Measurements from ENCODE around the gene FSD1. TPM values are rescaled to one million over a fixed set of nuclear protein-coding genes. Genes with fewer than 3 reads are reported as not detected.

Gene FSD1
- total RNA-seq, 1 experiment from 2014 or later: not detected

GRCh38 chr19:4291184-4291732 is 13.1 kb upstream of the FSD1 start:
- no peak overlapping the region for H3K4me3 ChIP-seq
- H3K9me2 ChIP-seq (ENCODE audit: insufficient read depth): no peaks in the 10 kb centered on the region
- TF ChIP-seq EZH2 (IDR thresholded peaks at IDR 0.05; ENCODE audit: low read depth): no peak
- TF ChIP-seq, protein P1, sequence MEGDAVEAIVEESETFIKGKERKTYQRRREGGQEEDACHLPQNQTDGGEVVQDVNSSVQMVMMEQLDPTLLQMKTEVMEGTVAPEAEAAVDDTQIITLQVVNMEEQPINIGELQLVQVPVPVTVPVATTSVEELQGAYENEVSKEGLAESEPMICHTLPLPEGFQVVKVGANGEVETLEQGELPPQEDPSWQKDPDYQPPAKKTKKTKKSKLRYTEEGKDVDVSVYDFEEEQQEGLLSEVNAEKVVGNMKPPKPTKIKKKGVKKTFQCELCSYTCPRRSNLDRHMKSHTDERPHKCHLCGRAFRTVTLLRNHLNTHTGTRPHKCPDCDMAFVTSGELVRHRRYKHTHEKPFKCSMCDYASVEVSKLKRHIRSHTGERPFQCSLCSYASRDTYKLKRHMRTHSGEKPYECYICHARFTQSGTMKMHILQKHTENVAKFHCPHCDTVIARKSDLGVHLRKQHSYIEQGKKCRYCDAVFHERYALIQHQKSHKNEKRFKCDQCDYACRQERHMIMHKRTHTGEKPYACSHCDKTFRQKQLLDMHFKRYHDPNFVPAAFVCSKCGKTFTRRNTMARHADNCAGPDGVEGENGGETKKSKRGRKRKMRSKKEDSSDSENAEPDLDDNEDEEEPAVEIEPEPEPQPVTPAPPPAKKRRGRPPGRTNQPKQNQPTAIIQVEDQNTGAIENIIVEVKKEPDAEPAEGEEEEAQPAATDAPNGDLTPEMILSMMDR (conservative IDR thresholded peaks at IDR 0.05): no peak
- ChIA-PET POLR2A (ENCODE audit: unreplicated experiment) (no interaction called here), CTCF (no interaction called here)
- no peak overlapping the region for H3K4me2 ChIP-seq
- H2AFZ ChIP-seq: no peak overlapping the region
- no peaks in the 10 kb centered on the region for H3K36me3 ChIP-seq (ENCODE audit: low read depth)
- no peaks in the 10 kb centered on the region for H3K79me2 ChIP-seq (ENCODE audit: low read depth)
- no peaks in the 10 kb centered on the region for H4K20me1 ChIP-seq (ENCODE audit: insufficient read depth)
- intact Hi-C loops (cut with micrococcal nuclease; ENCODE audit: unreplicated experiment): no loop called here
- no peak overlapping the region for H3K27ac ChIP-seq
- H3K9me3 ChIP-seq (ENCODE audit: insufficient read depth, low read depth): no peaks in the 10 kb centered on the region
- no peaks in the 10 kb centered on the region for H3K4me1 ChIP-seq (replicated peaks; ENCODE audit: insufficient read depth)
- H3F3A ChIP-seq (ENCODE audit: insufficient read depth, low read depth): no peaks in the 10 kb centered on the region
- BruUV-seq (replicated peaks): no TSS peak
- H3K27me3 ChIP-seq (ENCODE audit: insufficient read depth, low read depth): no peaks in the 10 kb centered on the region
- no peak for DNase-seq

DNA sequence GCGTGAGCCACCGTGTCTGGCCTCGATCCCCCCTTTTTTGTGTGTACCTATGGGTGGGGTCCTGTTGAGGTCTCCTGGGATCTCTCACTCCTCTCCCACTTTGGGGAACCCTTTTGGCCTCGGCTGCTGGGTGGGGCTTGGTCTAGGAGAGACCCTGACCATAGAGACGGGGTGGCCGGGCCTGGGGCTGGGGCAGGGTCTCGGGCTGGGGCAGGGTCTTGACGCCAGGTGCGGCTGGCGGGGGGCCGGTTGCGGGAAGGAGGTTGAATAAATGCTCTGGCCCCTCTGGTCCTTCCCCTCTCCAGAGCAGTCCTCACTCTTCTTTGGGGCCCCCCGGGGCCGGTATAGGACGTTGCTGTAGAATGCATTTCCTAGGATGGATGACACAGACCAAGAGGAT is 11.9 kb upstream of the FSD1 start:
- Histone ChIP-seq H3K9me3 (ENCODE audit: insufficient read depth, low read depth) (no peaks in the 10 kb centered on the region), H2AFZ (no peak overlapping the region), H3K79me2 (ENCODE audit: low read depth) (no peaks in the 10 kb centered on the region), H3K9me2 (ENCODE audit: insufficient read depth) (no peaks in the 10 kb centered on the region), H3K4me2 (no peak overlapping the region), H3K4me1 (replicated peaks; ENCODE audit: insufficient read depth) (no peaks in the 10 kb centered on the region), H4K20me1 (ENCODE audit: insufficient read depth) (no peaks in the 10 kb centered on the region), H3K4me3 (no peak overlapping the region), H3F3A (ENCODE audit: insufficient read depth, low read depth) (no peaks in the 10 kb centered on the region), H3K27me3 (ENCODE audit: insufficient read depth, low read depth) (no peaks in the 10 kb centered on the region), H3K36me3 (ENCODE audit: low read depth) (no peaks in the 10 kb centered on the region), H3K27ac (no peak overlapping the region)
- DNase-seq: no peak
- BruUV-seq (replicated peaks): no TSS peak
- POLR2A ChIA-PET (ENCODE audit: unreplicated experiment): no interaction called here
- CTCF ChIA-PET: no interaction called here
- intact Hi-C loops (cut with micrococcal nuclease; ENCODE audit: unreplicated experiment): no loop called here
- TF ChIP-seq, protein P1 (conservative IDR thresholded peaks at IDR 0.05): no peak
- no peak for TF ChIP-seq EZH2 (IDR thresholded peaks at IDR 0.05; ENCODE audit: low read depth)

- TF ChIP-seq, protein P1 (conservative IDR thresholded peaks at IDR 0.05): no peak
- no peak for TF ChIP-seq EZH2 (IDR thresholded peaks at IDR 0.05; ENCODE audit: low read depth)
- intact Hi-C loops (cut with micrococcal nuclease; ENCODE audit: unreplicated experiment): no loop called here
- BruUV-seq (replicated peaks): no TSS peak
- ChIA-PET CTCF (no interaction called here), POLR2A (ENCODE audit: unreplicated experiment) (no interaction called here)
- Histone ChIP-seq H3K27ac (no peak overlapping the region), H3K27me3 (ENCODE audit: insufficient read depth, low read depth) (no peaks in the 10 kb centered on the region), H3K4me2 (no peak overlapping the region), H3K9me3 (ENCODE audit: insufficient read depth, low read depth) (no peaks in the 10 kb centered on the region), H3K9me2 (ENCODE audit: insufficient read depth) (no peaks in the 10 kb centered on the region), H3K79me2 (ENCODE audit: low read depth) (no peaks in the 10 kb centered on the region), H3K4me1 (replicated peaks; ENCODE audit: insufficient read depth) (no peaks in the 10 kb centered on the region), H3K4me3 (no peak overlapping the region), H2AFZ (no peak overlapping the region), H4K20me1 (ENCODE audit: insufficient read depth) (no peaks in the 10 kb centered on the region), H3K36me3 (ENCODE audit: low read depth) (no peaks in the 10 kb centered on the region), H3F3A (ENCODE audit: insufficient read depth, low read depth) (no peaks in the 10 kb centered on the region)
- no peak for DNase-seq
Observed at GRCh38 chr19:4294389-4294788, 10.0 kb upstream of the FSD1 start.

Measured in PC-9 (cell line).